Stimulated activated CD8-positive, alpha-beta memory T cell treated with anti-CD3 and anti-CD28 coated beads, Interleukin-7, amount 100 ng/mL, for 48 hours (primary cell): ENCODE measurements around the gene AURKAIP1.

Source experiments
- DNase-seq, 2 donors: peaks; one replicate each; pipeline ENCODE4 v3.0.0-alpha.2; 2020; ENCODE audit warnings: low read depth in 1 of 2; ENCODE audit errors: extremely low read depth in 1 of 2

The AURKAIP1 gene

GRCh38 chr1:1348420-1349255 is 26.4 kb downstream of the AURKAIP1 start:
- no peak for DNase-seq

DNA sequence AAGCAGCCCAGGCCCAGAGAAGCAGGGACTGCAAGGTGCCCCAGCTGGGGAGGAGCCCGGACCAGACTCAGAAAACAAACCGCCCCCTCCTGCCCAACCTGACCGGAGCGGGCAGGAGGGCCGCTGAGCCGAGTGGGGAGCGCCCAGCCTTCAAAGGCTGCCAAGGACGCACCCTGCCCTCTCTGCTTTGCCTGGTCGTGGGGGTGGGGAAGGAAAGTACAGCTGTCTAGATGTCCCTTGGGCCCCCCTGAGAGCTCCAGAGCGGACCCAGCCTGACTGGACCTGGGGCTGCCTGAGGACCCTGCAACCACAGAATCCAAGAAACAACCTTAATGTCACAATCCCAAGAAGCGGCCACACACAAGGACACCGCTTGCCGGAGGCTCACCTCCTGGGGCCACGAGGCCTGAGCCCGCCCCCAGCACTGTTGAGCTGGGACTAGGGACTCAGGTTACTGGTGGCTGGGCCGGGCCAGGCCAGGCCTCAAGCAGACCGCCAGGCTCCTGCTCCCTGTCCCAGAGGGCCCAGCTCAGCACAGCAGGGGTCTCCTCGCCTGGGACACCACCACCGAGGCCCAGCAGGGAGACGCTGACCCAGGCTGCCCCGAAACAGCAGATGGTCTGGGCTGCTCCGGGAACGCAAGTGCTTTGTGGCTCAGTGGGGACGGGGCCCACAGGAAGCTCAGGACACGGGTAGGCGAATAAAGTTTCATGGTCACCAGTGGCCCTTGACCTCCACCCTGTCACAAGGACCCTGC is 27.2 kb downstream of the AURKAIP1 start:
- no peak for DNase-seq

DNA sequence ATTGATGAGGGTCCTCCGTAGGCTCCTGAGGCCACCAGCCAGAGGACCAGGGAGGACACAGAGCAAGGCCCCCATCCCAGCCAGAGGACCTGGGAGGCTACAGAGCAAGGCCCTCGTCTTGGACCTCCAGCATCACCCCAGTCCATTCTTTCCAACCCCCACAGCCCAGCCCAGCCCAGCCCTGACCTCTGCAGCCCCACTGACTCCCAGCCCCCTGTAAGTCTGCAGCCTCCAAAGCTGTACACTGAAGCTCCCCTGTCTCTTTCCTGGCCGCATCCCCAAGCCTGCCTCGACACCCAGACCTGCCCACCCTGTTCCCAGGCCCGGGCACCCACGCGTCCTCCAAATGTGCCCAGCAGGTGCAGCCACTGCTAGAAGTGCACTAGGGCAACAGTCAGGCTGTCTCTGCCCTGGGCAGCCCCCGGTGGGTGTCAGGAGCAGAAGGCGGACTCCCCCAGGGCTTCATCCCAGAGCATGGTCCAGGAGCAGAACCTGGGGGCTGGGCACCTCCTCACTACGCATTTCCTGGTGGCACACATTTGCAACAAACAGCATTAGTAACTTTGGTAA is 27.9 kb downstream of the AURKAIP1 start:
- no peak for DNase-seq

GRCh38 chr1:1346501-1346890 is 28.5 kb downstream of the AURKAIP1 start:
- no peak for DNase-seq

GRCh38 chr1:1345860-1346500 is 29.0 kb downstream of the AURKAIP1 start:
- no peak for DNase-seq

GRCh38 chr1:1345384-1345783 is 29.6 kb downstream of the AURKAIP1 start:
- no peak for DNase-seq

DNA sequence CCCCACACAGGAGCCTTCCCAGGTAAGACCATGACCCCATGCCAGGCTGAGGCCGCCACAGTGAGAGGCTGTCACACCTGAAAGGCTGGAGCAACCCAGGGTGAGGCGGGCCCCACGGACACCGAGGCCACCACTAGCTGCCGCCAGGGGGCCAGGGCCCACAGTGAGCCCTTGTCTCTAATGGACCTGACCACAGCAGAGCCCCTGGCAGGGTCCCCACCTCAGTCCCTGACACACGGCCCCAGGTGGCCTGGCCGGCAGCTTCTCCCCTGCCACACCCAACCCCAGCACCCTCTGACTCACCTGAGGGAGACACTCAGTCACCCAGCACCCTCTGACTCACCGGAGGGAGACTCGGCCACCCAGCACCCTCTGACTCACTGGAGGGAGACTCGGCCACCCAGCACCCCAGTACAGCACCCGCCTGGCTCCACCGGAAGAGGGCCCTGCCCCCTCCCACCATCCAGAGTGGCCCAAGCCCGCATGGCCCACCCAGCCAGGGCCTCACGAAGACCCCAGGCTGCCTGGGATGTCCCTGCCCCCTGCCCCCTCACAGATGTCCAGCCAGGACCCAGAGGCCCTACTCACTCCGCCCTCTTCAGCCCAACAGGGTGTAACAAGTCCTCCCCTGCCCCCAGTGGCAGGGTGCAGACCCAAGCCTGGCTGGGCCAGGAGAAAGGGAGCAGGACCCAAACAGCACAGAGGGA is 30.2 kb downstream of the AURKAIP1 start:
- DNase-seq: peak in 1 of 2 donors; percentile 58

DNA sequence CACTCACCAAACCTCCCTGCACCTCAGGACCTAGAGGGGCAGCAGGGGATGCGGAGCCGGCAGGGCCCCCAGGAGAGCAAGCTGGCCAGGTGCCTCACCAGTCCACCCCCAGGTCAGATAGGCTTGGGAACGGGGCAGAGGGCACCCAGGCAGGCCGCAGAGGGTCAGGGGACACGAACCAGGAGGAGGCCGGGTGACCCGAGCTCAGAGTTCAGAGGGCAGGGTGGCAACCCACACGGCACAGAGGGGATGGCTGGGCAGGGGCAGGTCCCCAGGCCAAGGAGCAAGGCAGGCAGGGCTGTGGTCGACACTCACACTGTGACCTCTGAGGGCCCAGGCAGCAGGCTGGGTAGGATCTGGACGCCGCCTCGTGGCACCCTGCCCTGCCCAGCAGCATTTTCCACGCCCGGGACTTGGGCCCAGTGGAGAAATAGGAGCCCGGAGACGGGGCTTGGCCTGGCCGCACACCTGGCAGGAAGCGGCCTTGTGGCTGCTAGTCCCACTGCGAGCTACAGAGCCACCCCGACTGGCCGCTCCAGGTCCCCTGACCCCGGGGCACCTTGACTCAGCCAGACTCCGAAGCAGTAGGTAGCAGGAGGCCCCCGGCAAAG is 31.1 kb downstream of the AURKAIP1 start:
- no peak for DNase-seq

DNA sequence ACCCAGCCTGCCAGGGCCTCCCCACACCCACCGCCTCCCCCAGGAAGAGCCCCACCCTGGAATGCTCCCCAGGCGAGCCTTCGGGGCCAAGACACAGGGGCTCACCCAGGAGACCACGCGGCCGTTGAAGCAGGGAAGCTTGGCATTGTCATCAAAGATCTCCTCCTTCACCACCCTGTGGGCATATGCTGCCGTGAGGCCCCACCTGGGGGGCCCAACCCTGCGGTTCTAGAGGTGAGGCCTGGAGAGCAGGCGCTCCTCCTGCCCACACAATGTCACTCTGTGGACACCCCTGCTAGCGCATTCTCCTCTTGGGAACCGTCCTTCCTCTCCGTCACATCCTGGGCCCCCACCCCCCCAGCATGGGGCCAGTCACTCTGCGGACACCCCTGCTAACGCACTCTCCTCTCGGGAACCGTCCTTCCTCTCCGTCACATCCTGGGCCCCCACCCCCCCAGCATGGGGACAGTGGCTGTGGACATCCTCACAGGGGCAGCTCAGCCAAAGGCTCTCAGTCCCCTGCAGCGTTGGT is 32.4 kb downstream of the AURKAIP1 start:
- DNase-seq: no peak

DNA sequence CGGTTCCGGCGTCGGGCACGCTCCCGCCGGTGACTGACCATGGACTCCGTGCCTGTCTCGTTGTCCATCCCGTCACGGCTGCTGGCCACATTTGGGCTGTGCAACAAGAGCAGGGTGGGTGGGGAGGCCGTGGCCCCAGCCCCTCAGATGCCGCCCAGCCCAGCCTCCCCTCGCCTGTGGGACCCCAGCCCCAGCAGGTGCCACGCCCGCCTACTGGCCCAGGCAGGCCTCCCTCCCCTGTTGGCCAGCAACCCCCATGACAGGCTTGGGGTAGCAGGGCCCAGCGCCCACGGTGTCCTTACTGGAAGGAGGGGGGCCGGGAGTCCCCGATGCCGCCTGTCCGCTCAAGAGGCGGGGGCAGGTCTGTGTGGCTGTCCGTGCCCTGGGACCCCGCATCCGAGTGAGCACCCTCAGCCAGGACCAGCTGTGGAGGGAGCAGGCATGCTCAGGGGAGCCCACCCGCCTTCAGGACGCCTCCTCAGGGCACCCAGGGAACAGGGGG is 32.9 kb downstream of the AURKAIP1 start:
- DNase-seq: no peak

GRCh38 chr1:1341549-1342021 is 33.4 kb downstream of the AURKAIP1 start:
- DNase-seq: no peak

- DNase-seq: no peak
These were observed 34.0 kb downstream of the AURKAIP1 start for GRCh38 chr1:1340791-1341548.

DNA sequence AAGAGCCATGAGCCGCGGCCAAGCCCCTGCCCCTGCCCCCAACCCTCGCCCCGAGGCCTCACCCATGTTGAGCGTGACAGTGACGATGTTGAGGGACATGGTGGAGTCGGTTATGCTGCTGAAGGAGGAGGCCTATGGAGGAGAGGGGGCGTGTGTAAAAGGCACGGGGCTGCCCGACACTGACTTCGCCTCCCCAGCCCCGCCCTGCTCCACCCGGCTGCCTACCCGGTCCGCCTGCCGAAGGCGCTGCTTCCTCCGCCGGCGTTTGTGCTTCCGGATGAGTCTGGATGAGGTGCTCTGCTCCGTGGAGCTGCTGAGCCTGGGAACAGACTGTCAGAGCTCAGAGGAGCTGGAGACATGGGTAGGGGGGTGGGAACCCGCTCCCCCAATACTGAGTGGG is 34.8 kb downstream of the AURKAIP1 start:
- DNase-seq: no peak

GRCh38 chr1:1338278-1338677 is 36.7 kb downstream of the AURKAIP1 start:
- DNase-seq: no peak

DNA sequence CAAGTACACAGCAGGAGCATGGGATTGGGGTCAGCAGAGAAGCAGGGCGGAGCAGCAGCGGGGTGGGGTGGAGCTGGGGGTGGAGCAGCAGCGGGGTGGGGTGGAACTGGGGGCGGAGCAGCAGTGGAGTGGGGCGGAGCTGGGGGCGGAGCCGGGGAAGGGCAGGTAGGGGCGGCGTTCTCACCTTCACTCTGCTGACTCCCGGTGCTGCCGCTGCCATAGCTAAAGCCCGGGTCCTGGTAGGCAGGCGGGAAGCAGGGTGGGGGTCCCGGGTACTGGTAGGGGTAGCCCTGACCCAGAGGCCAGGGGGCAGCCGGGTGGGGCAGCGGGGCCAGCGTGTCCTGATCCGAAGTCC is 37.2 kb downstream of the AURKAIP1 start:
- no peak for DNase-seq

GRCh38 chr1:1336931-1337792 is 37.8 kb downstream of the AURKAIP1 start:
- DNase-seq: no peak

GRCh38 chr1:1336446-1336845 is 38.6 kb downstream of the AURKAIP1 start:
- no peak for DNase-seq

GRCh38 chr1:1335792-1336248 is 39.2 kb downstream of the AURKAIP1 start:
- DNase-seq: no peak
